PC-9 (cell line): Measurements from ENCODE around the gene YIF1B.

Experiments
- CTCF ChIP-seq: fragments of 200-600 bp; sonication (generic); conservative IDR thresholded peaks from 2 replicates; pipeline ENCODE4 v1.6.1; 2017; ENCODE audit warnings: mixed run types, antibody characterized with exemption, mild to moderate bottlenecking, moderate library complexity
- EZH2 ChIP-seq: fragments of 200-600 bp; sonication (generic); IDR thresholded peaks from 2 replicates; pipeline ENCODE4 v1.8.0; 2017; ENCODE audit warnings: antibody characterized with exemption, low read depth

- no peak for TF ChIP-seq CTCF
- no peak for TF ChIP-seq EZH2
These were observed 47.8 kb downstream of the YIF1B start for GRCh38 chr19:38267761-38268483.
